ENCODE measurements around the gene GLE1. TPM values are rescaled to one million over a fixed set of nuclear protein-coding genes. Genes with fewer than 3 reads are reported as not detected.
A peak's percentile ranks its signal among the peaks of the same experiment; 100 is the strongest.

The GLE1 gene
- total and polyA plus RNA-seq, 8 donors: 21.6 to 31.8 (median 28.9) TPM

DNA sequence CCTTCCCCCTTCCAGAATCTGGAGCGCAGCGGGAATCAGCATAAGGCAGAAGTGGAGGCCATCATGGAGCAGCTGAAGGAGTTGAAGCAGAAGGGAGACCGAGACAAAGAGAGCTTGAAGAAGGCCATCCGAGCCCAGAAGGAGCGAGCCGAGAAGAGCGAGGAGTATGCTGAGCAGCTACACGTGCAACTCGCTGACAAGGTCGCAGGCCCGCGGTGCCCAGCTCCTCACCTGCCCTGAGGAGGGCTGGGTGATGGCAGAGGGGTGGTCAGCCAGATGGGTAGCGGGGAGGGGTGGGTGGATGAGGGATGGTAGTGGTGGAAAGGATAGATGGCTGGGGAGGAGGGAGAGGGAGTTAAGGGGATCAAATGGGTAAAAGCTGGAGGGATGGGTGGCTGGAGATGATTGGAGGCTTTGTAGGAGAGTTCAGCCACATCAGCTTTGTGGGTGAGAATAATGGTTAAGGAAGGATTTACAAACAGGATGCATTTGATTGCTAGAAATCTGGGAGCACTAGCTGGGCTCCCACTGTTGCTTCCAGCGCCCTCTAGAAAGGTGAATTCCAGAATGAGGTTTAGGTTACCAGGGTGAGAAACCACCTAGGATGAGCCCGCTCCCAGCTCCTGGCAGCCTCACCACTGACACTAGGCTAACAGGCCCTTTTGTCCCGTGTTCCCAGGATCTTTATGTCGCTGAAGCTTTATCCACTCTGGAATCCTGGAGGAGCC lies 19.7 kb upstream of the GLE1 start:
- TF ChIP-seq, protein P1, sequence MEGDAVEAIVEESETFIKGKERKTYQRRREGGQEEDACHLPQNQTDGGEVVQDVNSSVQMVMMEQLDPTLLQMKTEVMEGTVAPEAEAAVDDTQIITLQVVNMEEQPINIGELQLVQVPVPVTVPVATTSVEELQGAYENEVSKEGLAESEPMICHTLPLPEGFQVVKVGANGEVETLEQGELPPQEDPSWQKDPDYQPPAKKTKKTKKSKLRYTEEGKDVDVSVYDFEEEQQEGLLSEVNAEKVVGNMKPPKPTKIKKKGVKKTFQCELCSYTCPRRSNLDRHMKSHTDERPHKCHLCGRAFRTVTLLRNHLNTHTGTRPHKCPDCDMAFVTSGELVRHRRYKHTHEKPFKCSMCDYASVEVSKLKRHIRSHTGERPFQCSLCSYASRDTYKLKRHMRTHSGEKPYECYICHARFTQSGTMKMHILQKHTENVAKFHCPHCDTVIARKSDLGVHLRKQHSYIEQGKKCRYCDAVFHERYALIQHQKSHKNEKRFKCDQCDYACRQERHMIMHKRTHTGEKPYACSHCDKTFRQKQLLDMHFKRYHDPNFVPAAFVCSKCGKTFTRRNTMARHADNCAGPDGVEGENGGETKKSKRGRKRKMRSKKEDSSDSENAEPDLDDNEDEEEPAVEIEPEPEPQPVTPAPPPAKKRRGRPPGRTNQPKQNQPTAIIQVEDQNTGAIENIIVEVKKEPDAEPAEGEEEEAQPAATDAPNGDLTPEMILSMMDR (IDR thresholded peaks at IDR 0.05): no peak
- Histone ChIP-seq H3K27ac (no peak overlapping the region), H3K4me1 (no peaks in the 10 kb centered on the region), H3K36me3 (peaks cover 0 to 100% of the 10 kb centered on the region in 2 donors), H3K27me3 (no peaks in the 10 kb centered on the region), H3K9me3 (no peaks in the 10 kb centered on the region), H3K4me3 (no peak overlapping the region)
- intact Hi-C loops (cut with DNase I): no loop called here
- DNase-seq (no peak), ATAC-seq (no peak)

GRCh38 chr9:128485414-128485855 lies 19.1 kb upstream of the GLE1 start:
- intact Hi-C loops (cut with DNase I): no loop called here
- Histone ChIP-seq H3K27me3 (no peaks in the 10 kb centered on the region), H3K4me3 (no peak overlapping the region), H3K4me1 (no peaks in the 10 kb centered on the region), H3K9me3 (no peaks in the 10 kb centered on the region), H3K36me3 (peaks cover 0 to 100% of the 10 kb centered on the region in 2 donors), H3K27ac (no peak overlapping the region)
- DNase-seq (no peak), ATAC-seq (no peak)
- TF ChIP-seq, protein P1 (IDR thresholded peaks at IDR 0.05): no peak

- H3K27ac ChIP-seq: no peak overlapping the region
- TF ChIP-seq, protein P1 (IDR thresholded peaks at IDR 0.05): no peak
- H3K9me3 ChIP-seq: no peaks in the 10 kb centered on the region
- DNase-seq: no peak
- H3K27me3 ChIP-seq: no peaks in the 10 kb centered on the region
- peaks cover 0 to 99% of the 10 kb centered on the region in 2 donors for H3K36me3 ChIP-seq
- H3K4me3 ChIP-seq: no peak overlapping the region
- intact Hi-C loops (cut with DNase I): no loop called here
- no peaks in the 10 kb centered on the region for H3K4me1 ChIP-seq
- ATAC-seq: no peak
Observed at GRCh38 chr9:128486201-128486600, 18.3 kb upstream of the GLE1 start.

DNA sequence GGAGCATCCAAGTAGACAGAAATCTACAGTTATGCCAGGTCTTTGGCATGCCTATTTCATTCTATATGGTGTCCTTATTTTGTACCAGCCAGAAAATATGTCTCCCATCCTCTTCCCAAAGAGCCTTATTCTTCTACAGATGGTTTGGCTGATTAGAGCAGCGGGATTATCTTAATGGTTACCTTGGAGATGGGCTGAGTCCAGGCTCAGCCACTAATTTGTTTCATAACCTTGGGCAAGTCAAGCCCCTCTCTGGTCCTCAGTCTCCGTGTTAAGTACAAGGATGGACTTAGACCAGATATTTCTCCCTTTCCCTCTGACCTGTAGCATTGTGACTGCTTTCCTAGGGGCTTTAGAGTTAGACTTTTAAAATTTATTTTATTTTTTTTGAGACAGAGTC lies 11.1 kb upstream of the GLE1 start:
- H3K36me3 ChIP-seq: peaks cover 0 to 96% of the 10 kb centered on the region in 2 donors
- H3K4me1 ChIP-seq: peaks cover 0 to 15% of the 10 kb centered on the region in 2 donors
- H3K4me3 ChIP-seq: no peak overlapping the region
- intact Hi-C loops (cut with DNase I): no loop called here
- DNase-seq: no peak
- H3K27ac ChIP-seq: peak overlapping the region in 1 of 2 donors; percentile 53
- no peaks in the 10 kb centered on the region for H3K27me3 ChIP-seq
- TF ChIP-seq, protein P1 (IDR thresholded peaks at IDR 0.05): no peak
- no peaks in the 10 kb centered on the region for H3K9me3 ChIP-seq
- no peak for ATAC-seq

DNA sequence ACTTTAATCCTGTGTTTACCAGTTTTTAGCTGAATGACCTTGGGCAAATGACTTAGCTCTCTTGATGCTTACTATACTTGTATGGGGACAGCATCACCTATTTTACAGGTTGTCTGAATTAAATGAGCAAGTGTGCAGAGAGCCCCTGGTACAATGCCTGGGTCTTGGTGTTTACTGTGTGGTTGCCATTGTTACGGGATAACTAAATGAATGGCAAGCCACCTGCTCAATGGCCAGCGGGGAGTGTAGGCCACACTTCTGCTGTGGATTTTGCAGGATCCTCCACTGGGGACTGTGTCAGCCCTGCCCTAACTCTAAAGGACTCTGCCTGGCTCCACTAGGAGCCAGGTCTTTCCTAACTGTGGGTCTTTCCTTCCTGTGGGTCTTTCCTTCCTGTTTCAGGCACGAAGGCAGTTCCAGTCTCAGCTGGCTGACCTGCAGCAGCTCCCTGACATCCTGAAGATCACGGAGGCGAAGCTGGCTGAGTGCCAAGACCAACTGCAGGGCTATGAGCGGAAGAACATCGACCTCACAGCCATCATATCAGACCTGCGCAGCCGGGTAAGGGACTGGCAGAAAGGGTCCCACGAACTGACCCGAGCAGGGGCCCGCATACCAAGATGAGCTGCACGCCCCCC lies 10.3 kb upstream of the GLE1 start:
- peaks cover 0 to 96% of the 10 kb centered on the region in 2 donors for H3K36me3 ChIP-seq
- intact Hi-C loops (cut with DNase I): no loop called here
- peak; percentile 37 for ATAC-seq
- no peak overlapping the region for H3K4me3 ChIP-seq
- peak overlapping the region in 1 of 2 donors; percentile 53 for H3K27ac ChIP-seq
- H3K9me3 ChIP-seq: no peaks in the 10 kb centered on the region
- no peaks in the 10 kb centered on the region for H3K27me3 ChIP-seq
- peak in 3 of 4 donors; percentile 19 to 46 (median 44) for DNase-seq
- peaks cover 0 to 15% of the 10 kb centered on the region in 2 donors for H3K4me1 ChIP-seq
- TF ChIP-seq, protein P1 (IDR thresholded peaks at IDR 0.05): no peak
